ENCODE data around the gene IGF2.
"Not testable (repeated sequence)": the region's sequence is repeated elsewhere in the genome, so short reads cannot be mapped to it uniquely, and the experiment has no call there.

IGF2 gene

GRCh38 chr11:2124736-2125484 lies 14.3 kb downstream of the IGF2 start:
- not testable (repeated sequence) for DNase-seq (ENCODE audit: low spot score); FAIRE-seq

GRCh38 chr11:2123628-2123960 lies 15.6 kb downstream of the IGF2 start:
- no peak for FAIRE-seq

GRCh38 chr11:2122907-2123627 lies 16.1 kb downstream of the IGF2 start:
- no peak for DNase-seq (ENCODE audit: low spot score)
- FAIRE-seq, result no peak

More at GRCh38 chr11:2123628-2123960, 15.6 kb downstream of the IGF2 start:
- no peak for DNase-seq (ENCODE audit: low spot score)

- FAIRE-seq (no peak), DNase-seq (ENCODE audit: low spot score) (no peak)
Measured at GRCh38 chr11:2122222-2122906, 16.8 kb downstream of the IGF2 start.

- FAIRE-seq, result no peak
- DNase-seq (ENCODE audit: low spot score), result no peak
Measured at GRCh38 chr11:2121227-2122130, 17.7 kb downstream of the IGF2 start.

- FAIRE-seq (no peak), DNase-seq (ENCODE audit: low spot score) (no peak)
Measured at GRCh38 chr11:2120359-2121100, 18.7 kb downstream of the IGF2 start.

- FAIRE-seq (no peak), DNase-seq (ENCODE audit: low spot score) (no peak)
Measured at GRCh38 chr11:2118677-2119076, 20.5 kb downstream of the IGF2 start.

- FAIRE-seq (no peak), DNase-seq (ENCODE audit: low spot score) (no peak)
Measured at GRCh38 chr11:2116680-2117079, 22.5 kb downstream of the IGF2 start.

- DNase-seq (ENCODE audit: low spot score) (no peak), FAIRE-seq (no peak)
Measured at GRCh38 chr11:2115308-2115707, 23.9 kb downstream of the IGF2 start.

- DNase-seq (ENCODE audit: low spot score) (no peak), FAIRE-seq (no peak)
Measured at GRCh38 chr11:2114430-2115241, 24.6 kb downstream of the IGF2 start.

- DNase-seq (ENCODE audit: low spot score), result no peak
- FAIRE-seq, result no peak
Measured at GRCh38 chr11:2113776-2114175, 25.4 kb downstream of the IGF2 start.

- FAIRE-seq (no peak), DNase-seq (ENCODE audit: low spot score) (no peak)
Measured at GRCh38 chr11:2110521-2110920, 28.7 kb downstream of the IGF2 start.

- no peak for DNase-seq (ENCODE audit: low spot score)
- FAIRE-seq, result no peak
Measured at GRCh38 chr11:2109541-2110019, 29.6 kb downstream of the IGF2 start.

GRCh38 chr11:2108675-2109491 lies 30.3 kb downstream of the IGF2 start:
- FAIRE-seq (no peak), DNase-seq (ENCODE audit: low spot score) (no peak)

- FAIRE-seq, result no peak
- DNase-seq (ENCODE audit: low spot score), result no peak
Measured at GRCh38 chr11:2107941-2108630, 31.1 kb downstream of the IGF2 start.

GRCh38 chr11:2107521-2107920 lies 31.7 kb downstream of the IGF2 start:
- DNase-seq (ENCODE audit: low spot score), result no peak
- no peak for FAIRE-seq

GRCh38 chr11:2106583-2107209 lies 32.5 kb downstream of the IGF2 start:
- DNase-seq (ENCODE audit: low spot score) (no peak), FAIRE-seq (no peak)

GRCh38 chr11:2105511-2105910 lies 33.7 kb downstream of the IGF2 start:
- FAIRE-seq, result no peak
- DNase-seq (ENCODE audit: low spot score), result no peak

Measured in RCC 7860 (cell line).